Neuronal stem cell (in vitro differentiated cells): ENCODE data around the gene SERPINI2.
"Not testable (repeated sequence)": the region's sequence is repeated elsewhere in the genome, so short reads cannot be mapped to it uniquely, and the experiment has no call there.

ENCODE experiments used
- DNase-seq: peaks from one replicate; pipeline ENCODE4 v3.0.0-alpha.2; 2013; ENCODE audit warnings: low spot score
- H2AFZ ChIP-seq: one replicate; pipeline ENCODE4 v1.6.1; 2013; ENCODE audit warnings: mild to moderate bottlenecking, low read length, inconsistent platforms
- H2AK5ac ChIP-seq: 2 replicates; pipeline ENCODE4 v1.6.1; 2013; ENCODE audit warnings: low read depth, mild to moderate bottlenecking, inconsistent platforms, low read length, moderate library complexity, mixed read lengths
- H2BK120ac ChIP-seq: 2 replicates; pipeline ENCODE4 v1.6.1; 2013; ENCODE audit warnings: low read depth, mild to moderate bottlenecking, inconsistent platforms, low read length, moderate library complexity, mixed read lengths
- H2BK12ac ChIP-seq: one replicate; pipeline ENCODE4 v1.6.1; 2013; ENCODE audit warnings: low read length, inconsistent platforms
- H2BK15ac ChIP-seq: 2 replicates; pipeline ENCODE4 v1.6.1; 2013; ENCODE audit warnings: mild to moderate bottlenecking, low read length, inconsistent platforms, mixed read lengths
- H2BK5ac ChIP-seq: one replicate; pipeline ENCODE4 v1.6.1; 2013; ENCODE audit warnings: inconsistent platforms, mild to moderate bottlenecking, low read length, moderate library complexity
- H3K14ac ChIP-seq: one replicate; pipeline ENCODE4 v1.6.1; 2013; ENCODE audit warnings: low read length, inconsistent platforms
- H3K18ac ChIP-seq: 2 replicates; pipeline ENCODE4 v1.6.1; 2013; ENCODE audit warnings: low read length, inconsistent platforms
- H3K23ac ChIP-seq: 2 replicates; pipeline ENCODE4 v1.6.1; 2013; ENCODE audit warnings: low read depth, mild to moderate bottlenecking, mixed read lengths, low read length, inconsistent platforms; ENCODE audit not compliant: poor library complexity
- H3K27ac ChIP-seq: replicated peaks from 3 replicates; pipeline ENCODE4 v1.5.1; 2013; ENCODE audit warnings: low read length, inconsistent platforms
- H3K27me3 ChIP-seq, 3 experiments: 2 replicates each; pipeline ENCODE4 v1.6.1; 2013; ENCODE audit warnings: low read length in 3 of 3, mild to moderate bottlenecking in 2 of 3, inconsistent platforms in 1 of 3, low read depth in 1 of 3, mixed read lengths in 1 of 3, moderate library complexity in 1 of 3; ENCODE audit not compliant: control insufficient read depth in 3 of 3, insufficient read depth in 3 of 3
- H3K36me3 ChIP-seq, 2 donors: replicated peaks in 1 of 2; 2 replicates each; pipeline ENCODE4 v1.6.1; 2013; ENCODE audit warnings: low read length in 2 of 2; ENCODE audit not compliant: control insufficient read depth in 2 of 2, insufficient read depth in 2 of 2
- H3K4ac ChIP-seq: 2 replicates; pipeline ENCODE4 v1.6.1; 2013; ENCODE audit warnings: inconsistent platforms, mild to moderate bottlenecking, low read length, moderate library complexity
- H3K4me1 ChIP-seq, 2 donors: 1 replicate in 1 of 2; 2 replicates in 1 of 2; pipeline ENCODE4 v1.6.1; 2013; ENCODE audit warnings: low read length in 2 of 2, low read depth in 1 of 2; ENCODE audit not compliant: control insufficient read depth in 2 of 2, insufficient read depth in 1 of 2
- H3K4me2 ChIP-seq: one replicate; pipeline ENCODE4 v1.6.1; 2013; ENCODE audit warnings: mild to moderate bottlenecking, low read length, inconsistent platforms; ENCODE audit not compliant: insufficient read depth, poor library complexity, severe bottlenecking
- H3K4me3 ChIP-seq, 2 donors: 2 replicates each; pipeline ENCODE4 v1.5.1; 2013; ENCODE audit warnings: low read length in 2 of 2, mild to moderate bottlenecking in 2 of 2, inconsistent platforms in 1 of 2, moderate library complexity in 1 of 2
- H3K79me1 ChIP-seq: one replicate; pipeline ENCODE4 v1.6.1; 2013; ENCODE audit warnings: low read depth, mild to moderate bottlenecking, inconsistent platforms, low read length, moderate library complexity
- H3K9ac ChIP-seq: one replicate; pipeline ENCODE4 v1.6.1; 2013; ENCODE audit warnings: mild to moderate bottlenecking, low read depth, low read length, inconsistent platforms; ENCODE audit not compliant: poor library complexity
- H3K9me3 ChIP-seq, 2 donors: replicated peaks in 1 of 2; 2 replicates each; pipeline versions ENCODE3 to v1.6.1; 2013; ENCODE audit warnings: low read length in 2 of 2, mild to moderate bottlenecking in 2 of 2, inconsistent platforms in 1 of 2, low read depth in 1 of 2, mixed read lengths in 1 of 2, moderate library complexity in 1 of 2; ENCODE audit not compliant: control insufficient read depth in 2 of 2, insufficient read depth in 1 of 2
- H4K8ac ChIP-seq: one replicate; pipeline ENCODE4 v1.6.1; 2013; ENCODE audit warnings: low read depth, mild to moderate bottlenecking, inconsistent platforms, low read length, moderate library complexity
- H4K91ac ChIP-seq: one replicate; pipeline ENCODE4 v1.6.1; 2013; ENCODE audit warnings: low read length, low read depth, mild to moderate bottlenecking, inconsistent platforms; ENCODE audit not compliant: poor library complexity
- WGBS, 2 donors: extraction: QIAGEN DNeasy Blood & Tissue Kit; methylation state at CpG; one replicate each; pipeline ENCODE4 v1.1.7; 2013; ENCODE audit warnings: missing lambda C conversion rate in 2 of 2, mixed read lengths in 1 of 2; ENCODE audit not compliant: insufficient read length in 2 of 2, insufficient replicate concordance in 1 of 2; ENCODE audit errors: extremely low coverage in 2 of 2; 5-methylcytosine and 5-hydroxymethylcytosine counted together

The SERPINI2 gene

DNA sequence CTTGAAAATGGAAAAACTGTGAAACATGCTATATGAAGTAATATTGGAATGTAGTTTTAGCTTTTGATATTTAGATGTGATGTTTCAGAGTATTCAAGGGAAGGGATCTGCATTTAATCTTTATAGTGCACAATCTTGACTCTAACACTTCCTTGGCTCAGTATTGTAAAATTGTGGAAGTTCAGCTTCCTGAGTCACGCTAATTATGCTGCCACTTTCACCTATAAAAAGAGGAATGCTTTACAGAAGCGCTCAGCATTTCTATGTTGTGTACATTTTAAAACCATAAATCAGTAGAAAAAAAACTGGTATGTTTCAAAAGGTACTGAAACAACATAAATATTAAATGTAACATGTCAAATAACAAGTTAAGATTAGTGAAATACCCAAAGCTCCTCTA, 32.6 kb downstream of the SERPINI2 start:
- no peak overlapping the region for H3K14ac ChIP-seq
- H3K27ac ChIP-seq: no peak overlapping the region
- no peak overlapping the region for H4K8ac ChIP-seq
- H2AFZ ChIP-seq: no peak overlapping the region
- no CpG with 5 or more reads among the region's 2 CpGs for WGBS, 2 donors
- no peak overlapping the region for H2BK12ac ChIP-seq
- no peak overlapping the region for H3K18ac ChIP-seq
- no peaks in the 10 kb centered on the region for H3K79me1 ChIP-seq
- no peak overlapping the region for H3K4me3 ChIP-seq
- H2BK15ac ChIP-seq: no peak overlapping the region
- H3K4me1 ChIP-seq: no peaks in the 10 kb centered on the region
- H2BK5ac ChIP-seq: no peak overlapping the region
- H3K9ac ChIP-seq: no peak overlapping the region
- no peak overlapping the region for H2BK120ac ChIP-seq
- no peak overlapping the region for H3K23ac ChIP-seq
- no peak for DNase-seq
- H3K4ac ChIP-seq: no peak overlapping the region
- H4K91ac ChIP-seq: no peak overlapping the region
- H2AK5ac ChIP-seq: no peak overlapping the region
- H3K27me3 ChIP-seq: no peaks in the 10 kb centered on the region
- no peaks in the 10 kb centered on the region for H3K36me3 ChIP-seq
- H3K9me3 ChIP-seq: peaks cover 0 to 2% of the 10 kb centered on the region in 2 donors
- H3K4me2 ChIP-seq: no peak overlapping the region

DNA sequence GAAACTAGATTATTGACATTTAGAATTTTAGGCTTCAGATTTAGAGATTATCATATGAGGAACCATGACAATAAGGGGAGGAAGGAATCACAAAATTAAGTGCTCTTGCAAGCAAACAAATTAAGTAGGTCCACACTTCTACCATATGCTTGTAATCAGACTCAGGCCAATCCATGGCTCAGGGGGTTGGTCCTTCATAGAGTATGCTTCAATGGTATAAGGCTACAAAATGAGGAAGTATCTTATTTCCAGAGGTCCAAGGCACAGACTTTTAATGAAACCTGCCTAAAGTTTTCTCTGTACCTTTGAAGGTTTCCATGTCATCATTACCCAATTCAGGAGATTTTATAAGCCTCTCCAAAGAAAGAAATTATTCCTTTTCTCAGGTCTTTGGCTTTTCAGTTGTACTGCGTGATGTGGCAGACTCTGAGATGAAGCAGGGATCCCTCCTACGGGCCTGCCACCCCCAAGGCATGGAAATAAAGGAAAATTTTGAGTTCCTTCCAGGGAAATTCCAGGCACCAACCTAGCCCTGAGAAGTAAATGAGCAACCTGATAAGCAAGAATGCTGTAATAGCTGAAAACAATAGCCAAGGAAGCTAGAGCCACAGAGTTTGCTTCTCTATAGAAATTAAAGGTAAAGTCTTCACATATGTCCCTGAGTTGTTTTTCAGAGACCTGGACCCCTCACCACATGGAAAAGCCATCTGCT, 36.3 kb downstream of the SERPINI2 start:
- no peak overlapping the region for H3K4ac ChIP-seq
- H3K23ac ChIP-seq: no peak overlapping the region
- no peak overlapping the region for H3K4me3 ChIP-seq
- no peaks in the 10 kb centered on the region for H3K4me1 ChIP-seq
- no peak overlapping the region for H2AFZ ChIP-seq
- H3K27ac ChIP-seq: no peak overlapping the region
- no peak for DNase-seq
- H3K36me3 ChIP-seq: no peaks in the 10 kb centered on the region
- no peak overlapping the region for H4K8ac ChIP-seq
- peaks cover 0 to 2% of the 10 kb centered on the region in 2 donors for H3K9me3 ChIP-seq
- H3K4me2 ChIP-seq: no peak overlapping the region
- no peaks in the 10 kb centered on the region for H3K79me1 ChIP-seq
- H3K18ac ChIP-seq: no peak overlapping the region
- no peak overlapping the region for H2BK12ac ChIP-seq
- no peak overlapping the region for H3K9ac ChIP-seq
- no peak overlapping the region for H2BK5ac ChIP-seq
- no peak overlapping the region for H2AK5ac ChIP-seq
- no peak overlapping the region for H2BK120ac ChIP-seq
- H3K14ac ChIP-seq: no peak overlapping the region
- H2BK15ac ChIP-seq: no peak overlapping the region
- H4K91ac ChIP-seq: no peak overlapping the region
- no peaks in the 10 kb centered on the region for H3K27me3 ChIP-seq
- no CpG with 5 or more reads among the region's 2 CpGs for WGBS, 2 donors

DNA sequence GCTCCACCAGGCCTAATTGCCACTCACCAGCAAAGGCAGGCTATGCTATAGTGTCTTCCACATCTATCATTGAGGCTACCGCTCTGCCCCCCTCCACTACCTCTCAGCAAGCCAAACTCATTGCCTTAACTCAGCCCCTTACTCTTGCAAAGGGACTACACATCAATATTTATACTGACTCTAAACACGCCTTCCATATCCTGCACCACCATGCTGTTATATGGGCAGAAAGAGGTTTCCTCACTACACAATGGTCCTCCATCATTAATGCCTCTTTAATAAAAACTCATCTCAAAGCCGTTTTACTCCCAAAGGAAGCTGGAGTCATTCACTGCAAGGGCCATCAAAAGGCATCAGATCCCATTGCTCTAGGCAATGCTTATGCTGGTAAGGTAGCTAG, 46.9 kb downstream of the SERPINI2 start:
- H3K14ac ChIP-seq, H2BK15ac ChIP-seq, H3K4me3 ChIP-seq, H2AK5ac ChIP-seq, H2BK5ac ChIP-seq, H3K4ac ChIP-seq, H3K27ac ChIP-seq, H4K8ac ChIP-seq, H3K9me3 ChIP-seq, H3K9ac ChIP-seq, H3K23ac ChIP-seq, H4K91ac ChIP-seq, DNase-seq, H3K4me1 ChIP-seq, H3K79me1 ChIP-seq, H3K27me3 ChIP-seq, H2BK12ac ChIP-seq, H3K4me2 ChIP-seq, H2BK120ac ChIP-seq, H2AFZ ChIP-seq, H3K36me3 ChIP-seq, H3K18ac ChIP-seq: not testable (repeated sequence)
- WGBS, 2 donors: no CpG with 5 or more reads among the region's 3 CpGs

DNA sequence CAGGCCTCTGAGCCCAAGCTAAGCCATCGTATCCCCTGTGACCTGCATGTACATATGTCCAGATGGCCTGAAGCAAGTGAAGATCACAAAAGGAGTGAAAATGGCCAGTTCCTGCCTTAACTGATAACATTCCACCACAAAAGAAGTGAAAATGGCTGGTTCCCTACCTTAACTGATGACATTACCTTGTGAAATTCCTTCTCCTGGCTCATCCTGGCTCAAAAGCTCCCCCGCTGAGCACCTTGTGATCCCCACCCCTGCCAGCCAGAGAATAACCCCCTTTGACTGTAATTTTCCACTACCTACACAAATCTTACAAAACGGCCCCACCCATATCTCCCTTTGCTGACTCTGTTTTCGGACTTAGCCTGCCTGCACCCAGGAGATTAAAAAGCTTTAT, 51.4 kb downstream of the SERPINI2 start:
- H3K79me1 ChIP-seq, H3K23ac ChIP-seq, H3K27ac ChIP-seq, H2BK12ac ChIP-seq, H4K8ac ChIP-seq, H3K9ac ChIP-seq, H2BK5ac ChIP-seq, H2AK5ac ChIP-seq, H3K27me3 ChIP-seq, H3K9me3 ChIP-seq, H3K14ac ChIP-seq, H3K4me1 ChIP-seq, H3K18ac ChIP-seq, H3K36me3 ChIP-seq, H3K4me2 ChIP-seq, DNase-seq, H2BK15ac ChIP-seq, H4K91ac ChIP-seq, H3K4me3 ChIP-seq, H2AFZ ChIP-seq, H2BK120ac ChIP-seq, H3K4ac ChIP-seq: not testable (repeated sequence)
- WGBS, 2 donors: no CpG with 5 or more reads among the region's 4 CpGs
